Peyer's patch (tissue), 4 donors: Measurements from ENCODE around the gene TRA2A.

ENCODE experiments used
- CTCF ChIP-seq, 6 experiments: fragments of 450-650 bp in 4 of 6; fragments of 200-600 bp in 2 of 6; sonication (generic) in 1 of 6; IDR thresholded peaks; one replicate each; pipeline ENCODE4 v1.5.1; 2017 to 2019; ENCODE audit warnings: antibody characterized with exemption in 6 of 6, mild to moderate bottlenecking in 3 of 6, moderate library complexity in 1 of 6
- POLR2A ChIP-seq, 2 donors: fragments of 450-650 bp; IDR thresholded peaks; one replicate each; pipeline ENCODE4 v1.5.1; 2017; ENCODE audit warnings: antibody characterized with exemption in 2 of 2, mild to moderate bottlenecking in 2 of 2, moderate library complexity in 2 of 2

GRCh38 chr7:23520582-23520981, 11.2 kb downstream of the TRA2A start:
- TF ChIP-seq POLR2A (IDR thresholded peaks at IDR 0.05) (no peak), CTCF (IDR thresholded peaks at IDR 0.05) (no peak)
